OCI-LY1 (cell line): Measurements from ENCODE around the gene RFX1.

Experiments
- H2AFZ ChIP-seq: fragments of 200-600 bp; sonication (generic), shearing (Covaris generic); 2 replicates; pipeline ENCODE4 v1.6.0; 2014; ENCODE audit warnings: antibody characterized with exemption, mild to moderate bottlenecking, low read length
- H3F3A ChIP-seq: fragments of 200-600 bp; sonication (generic), shearing (Covaris generic); 2 replicates; pipeline ENCODE4 v1.6.0; 2014; ENCODE audit warnings: mild to moderate bottlenecking, antibody characterized with exemption, low read length, moderate library complexity; ENCODE audit not compliant: insufficient read depth
- H3K27ac ChIP-seq: fragments of 200-600 bp; sonication (generic); 2 replicates; pipeline ENCODE4 v1.5.1; 2014; ENCODE audit warnings: low read length, mixed run types, mild to moderate bottlenecking, low read depth; ENCODE audit not compliant: poor library complexity, severe bottlenecking
- H3K27me3 ChIP-seq: fragments of 200-600 bp; sonication (generic); 2 replicates; pipeline ENCODE4 v1.6.0; 2014; ENCODE audit warnings: antibody characterized with exemption, mild to moderate bottlenecking, low read length, moderate library complexity; ENCODE audit not compliant: insufficient read depth
- H3K36me3 ChIP-seq: fragments of 200-600 bp; sonication (generic); 2 replicates; pipeline ENCODE4 v1.6.1; 2014; ENCODE audit warnings: mild to moderate bottlenecking, antibody characterized with exemption, low read length, moderate library complexity, mixed read lengths; ENCODE audit not compliant: insufficient read depth
- H3K4me1 ChIP-seq: fragments of 200-600 bp; sonication (generic); 2 replicates; pipeline ENCODE4 v1.5.1; 2014; ENCODE audit warnings: mild to moderate bottlenecking, low read length, moderate library complexity; ENCODE audit not compliant: insufficient read depth, severe bottlenecking
- H3K4me2 ChIP-seq: fragments of 200-600 bp; sonication (generic), shearing (Covaris generic); 2 replicates; pipeline ENCODE4 v1.6.1; 2014; ENCODE audit warnings: low read length
- H3K4me3 ChIP-seq: fragments of 200-600 bp; sonication (generic); 2 replicates; pipeline ENCODE4 v1.5.1; 2014; ENCODE audit warnings: low read length, low read depth, mild to moderate bottlenecking, mixed read lengths; ENCODE audit not compliant: poor library complexity, severe bottlenecking
- H3K79me2 ChIP-seq: fragments of 200-600 bp; shearing (Covaris generic); 2 replicates; pipeline ENCODE4 v1.6.1; 2016; ENCODE audit warnings: mixed run types, low read length, mixed read lengths; ENCODE audit not compliant: insufficient read depth
- H3K9ac ChIP-seq: fragments of 200-600 bp; sonication (generic), shearing (Covaris generic); 2 replicates; pipeline ENCODE4 v1.6.1; 2014; ENCODE audit warnings: mild to moderate bottlenecking, low read length, mixed read lengths
- H3K9me2 ChIP-seq: fragments of 200-600 bp; sonication (generic), shearing (Covaris generic); 2 replicates; pipeline ENCODE4 v1.6.1; 2014; ENCODE audit warnings: low read depth, mild to moderate bottlenecking, low read length, mixed read lengths
- H3K9me3 ChIP-seq: fragments of 200-600 bp; shearing (Covaris generic); 2 replicates; pipeline ENCODE4 v1.6.1; 2014; ENCODE audit warnings: low read length, mixed read lengths
- H4K20me1 ChIP-seq: fragments of 200-600 bp; sonication (generic), shearing (Covaris generic); 2 replicates; pipeline ENCODE4 v1.6.0; 2016; ENCODE audit warnings: mild to moderate bottlenecking, low read length; ENCODE audit not compliant: insufficient read depth
- CTCF ChIP-seq: fragments of 200-600 bp; sonication (generic), shearing (Covaris generic); IDR thresholded peaks from 2 replicates; pipeline ENCODE4 v1.5.1; 2017; ENCODE audit warnings: mild to moderate bottlenecking, antibody characterized with exemption, low read length, moderate library complexity, mixed read lengths
- EZH2 ChIP-seq: fragments of 200-600 bp; sonication (generic), shearing (Covaris generic); IDR thresholded peaks from 2 replicates; pipeline ENCODE4 v1.8.0; 2017; ENCODE audit warnings: borderline replicate concordance, mixed run types, mild to moderate bottlenecking, antibody characterized with exemption, low read length, moderate library complexity, mixed read lengths

Gene RFX1

GRCh38 chr19:13957051-13957450 is 49.1 kb downstream of the RFX1 start:
- Histone ChIP-seq H3K9me3 (no peaks in the 10 kb centered on the region), H3K9me2 (no peaks in the 10 kb centered on the region), H3K4me1 (peaks cover 15% of the 10 kb centered on the region), H2AFZ (no peak overlapping the region), H3K27me3 (no peaks in the 10 kb centered on the region), H4K20me1 (no peaks in the 10 kb centered on the region), H3K79me2 (peaks cover 7% of the 10 kb centered on the region), H3K4me3 (no peak overlapping the region), H3F3A (no peaks in the 10 kb centered on the region), H3K36me3 (peaks cover 70% of the 10 kb centered on the region), H3K27ac (no peak overlapping the region), H3K4me2 (no peak overlapping the region), H3K9ac (no peak overlapping the region)
- TF ChIP-seq CTCF (no peak), EZH2 (no peak)

- Histone ChIP-seq H3K9ac (no peak overlapping the region), H3K36me3 (peaks cover 64% of the 10 kb centered on the region), H3K4me3 (no peak overlapping the region), H3K4me2 (no peak overlapping the region), H3F3A (no peaks in the 10 kb centered on the region), H3K4me1 (peaks cover 21% of the 10 kb centered on the region), H3K9me3 (no peaks in the 10 kb centered on the region), H3K27me3 (no peaks in the 10 kb centered on the region), H4K20me1 (no peaks in the 10 kb centered on the region), H3K27ac (no peak overlapping the region), H2AFZ (no peak overlapping the region), H3K9me2 (no peaks in the 10 kb centered on the region), H3K79me2 (peaks cover 7% of the 10 kb centered on the region)
- TF ChIP-seq CTCF (no peak), EZH2 (no peak)
Observed at GRCh38 chr19:13956365-13956744, 49.8 kb downstream of the RFX1 start.

GRCh38 chr19:13955662-13956364 is 50.3 kb downstream of the RFX1 start:
- Histone ChIP-seq H4K20me1 (no peaks in the 10 kb centered on the region), H3K36me3 (peaks cover 59% of the 10 kb centered on the region), H3K4me1 (peaks cover 21% of the 10 kb centered on the region), H3K9me3 (no peaks in the 10 kb centered on the region), H3F3A (no peaks in the 10 kb centered on the region), H3K4me2 (no peak overlapping the region), H3K27ac (no peak overlapping the region), H3K79me2 (peaks cover 7% of the 10 kb centered on the region), H3K27me3 (no peaks in the 10 kb centered on the region), H3K9me2 (no peaks in the 10 kb centered on the region), H3K9ac (no peak overlapping the region), H3K4me3 (no peak overlapping the region), H2AFZ (no peak overlapping the region)
- TF ChIP-seq EZH2 (no peak), CTCF (no peak)
